ENCODE results near the gene TBC1D20. TPM values are rescaled to one million over a fixed set of nuclear protein-coding genes. Genes with fewer than 3 reads are reported as not detected.

The TBC1D20 gene, protein sequence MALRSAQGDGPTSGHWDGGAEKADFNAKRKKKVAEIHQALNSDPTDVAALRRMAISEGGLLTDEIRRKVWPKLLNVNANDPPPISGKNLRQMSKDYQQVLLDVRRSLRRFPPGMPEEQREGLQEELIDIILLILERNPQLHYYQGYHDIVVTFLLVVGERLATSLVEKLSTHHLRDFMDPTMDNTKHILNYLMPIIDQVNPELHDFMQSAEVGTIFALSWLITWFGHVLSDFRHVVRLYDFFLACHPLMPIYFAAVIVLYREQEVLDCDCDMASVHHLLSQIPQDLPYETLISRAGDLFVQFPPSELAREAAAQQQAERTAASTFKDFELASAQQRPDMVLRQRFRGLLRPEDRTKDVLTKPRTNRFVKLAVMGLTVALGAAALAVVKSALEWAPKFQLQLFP
- 14.0 and 17.1 TPM in 2 replicates for total RNA-seq

GRCh38 chr20:462199-462991 lies at the start of gene TBC1D20:
TSS of gene TBC1D20 (minus strand) at chr20:462533. CDS start at chr20:462405, 128 bp downstream.

DNA sequence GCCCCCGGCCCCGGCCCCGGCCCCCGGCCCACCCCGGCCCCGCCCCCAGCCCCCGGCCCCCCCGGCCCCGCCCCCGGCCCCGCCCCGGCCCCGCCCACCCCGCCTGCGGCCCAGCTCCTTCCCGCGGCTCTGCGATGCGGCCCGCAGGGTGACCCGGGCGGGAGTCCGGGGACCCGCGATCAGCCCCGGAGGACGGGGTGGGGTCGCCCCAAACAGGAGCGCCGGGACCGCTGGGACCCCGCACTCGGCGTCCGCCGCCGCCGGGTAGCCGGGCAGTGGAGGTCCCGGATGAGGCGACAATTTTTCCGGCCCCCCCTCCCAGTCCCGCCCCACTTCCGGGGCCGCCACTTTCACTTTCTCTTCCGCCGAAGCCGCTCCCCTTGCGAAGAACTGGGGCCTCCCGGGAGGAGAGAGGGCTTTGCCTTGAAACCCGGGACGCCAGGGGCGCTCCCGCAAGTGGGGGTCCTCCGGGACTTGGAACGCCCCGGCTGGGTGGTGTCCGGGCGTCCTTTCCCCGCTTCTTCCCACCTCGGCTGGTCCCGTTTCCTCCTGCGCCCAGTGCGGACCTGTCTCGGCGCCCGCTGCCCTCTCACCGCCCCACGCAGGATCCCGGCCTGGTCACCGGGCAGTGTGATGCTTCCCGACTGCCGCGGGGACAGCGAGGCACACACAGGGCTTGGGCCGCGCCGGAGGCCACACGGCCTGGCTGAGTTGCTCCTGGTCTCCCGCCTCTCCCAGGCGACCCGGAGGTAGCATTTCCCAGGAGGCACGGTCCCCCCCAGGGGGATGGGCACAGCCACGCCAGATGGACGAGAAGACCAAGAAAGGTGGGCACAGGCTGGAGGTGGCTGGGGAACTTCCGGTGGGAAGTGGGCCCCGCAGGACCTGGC lies 54.1 kb downstream of the TBC1D20 start, which contains the start of gene RBCK1:
Gene RBCK1 (plus strand): TSS at position 347 of the 890 bp plus-strand sequence. CDS start 459 bp downstream, at position 806.

Other genes starting within 250 kb of the TBC1D20 start
- not detected in 2 replicates for gene DEFB129, start 235.3 kb downstream of the TBC1D20 start, total RNA-seq
- not detected in 2 replicates for gene DEFB132, start 204.8 kb downstream of the TBC1D20 start, total RNA-seq
- 0.19 and 1.4 TPM in 2 replicates for gene C20orf96, start 171.8 kb downstream of the TBC1D20 start, total RNA-seq
- 13.0 and 14.3 TPM in 2 replicates for gene ZCCHC3, start 165.0 kb downstream of the TBC1D20 start, total RNA-seq
- 7.3 and 10.0 TPM in 2 replicates for gene SOX12, start 137.0 kb downstream of the TBC1D20 start, total RNA-seq
- 15.1 and 18.6 TPM in 2 replicates for gene NRSN2, start 115.4 kb downstream of the TBC1D20 start, total RNA-seq
- gene TRIB3, start 81.8 kb downstream of the TBC1D20 start, total RNA-seq, result 72.1 and 91.0 TPM in 2 replicates
- gene RBCK1, start 54.2 kb downstream of the TBC1D20 start, total RNA-seq, result 93.9 and 108 TPM in 2 replicates
- gene CSNK2A1, start 81.3 kb upstream of the TBC1D20 start, total RNA-seq, result 90.5 and 109 TPM in 2 replicates
- gene TCF15, start 147.8 kb upstream of the TBC1D20 start, total RNA-seq, result not detected in 2 replicates
- gene SRXN1, start 190.7 kb upstream of the TBC1D20 start, total RNA-seq, result 63.5 and 75.2 TPM in 2 replicates
- not detected in 2 replicates for gene SCRT2, start 213.3 kb upstream of the TBC1D20 start, total RNA-seq